SHP77 treated with DMSO at 0.1 percent for 48 hours (cell line): ENCODE results near the gene TEDC1.
A peak's percentile ranks its signal among the peaks of the same experiment; 100 is the strongest.

ENCODE experiments used
- DNase-seq: peaks from one replicate; lab custom pipeline; 2025; lab: John Stamatoyannopoulos, UW

TEDC1 gene

GRCh38 chr14:105484997-105485393 is 6.1 kb upstream of the TEDC1 start:
- DNase-seq: no peak

DNA sequence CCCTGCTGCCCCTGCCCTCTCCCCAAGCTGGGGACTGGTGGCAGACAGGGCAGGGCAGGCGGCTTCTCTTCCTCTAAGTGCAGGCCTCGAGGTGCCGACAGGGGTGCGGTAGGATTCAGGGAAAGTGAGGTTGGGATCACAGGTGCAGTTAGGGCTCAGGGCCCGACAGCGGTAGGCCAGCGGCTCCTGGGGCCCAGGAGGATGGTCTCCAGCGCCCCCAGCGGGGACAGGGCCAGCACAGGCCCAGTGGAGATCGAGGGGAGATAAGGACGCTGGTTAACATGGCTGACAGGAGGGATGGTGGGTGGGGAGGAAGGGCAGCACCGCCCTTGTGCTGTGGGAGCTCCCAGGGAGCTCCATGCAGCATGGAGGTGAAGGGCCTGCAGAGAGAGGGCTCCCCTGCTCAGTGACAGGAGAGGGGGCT is 5.3 kb upstream of the TEDC1 start:
- no peak for DNase-seq

DNA sequence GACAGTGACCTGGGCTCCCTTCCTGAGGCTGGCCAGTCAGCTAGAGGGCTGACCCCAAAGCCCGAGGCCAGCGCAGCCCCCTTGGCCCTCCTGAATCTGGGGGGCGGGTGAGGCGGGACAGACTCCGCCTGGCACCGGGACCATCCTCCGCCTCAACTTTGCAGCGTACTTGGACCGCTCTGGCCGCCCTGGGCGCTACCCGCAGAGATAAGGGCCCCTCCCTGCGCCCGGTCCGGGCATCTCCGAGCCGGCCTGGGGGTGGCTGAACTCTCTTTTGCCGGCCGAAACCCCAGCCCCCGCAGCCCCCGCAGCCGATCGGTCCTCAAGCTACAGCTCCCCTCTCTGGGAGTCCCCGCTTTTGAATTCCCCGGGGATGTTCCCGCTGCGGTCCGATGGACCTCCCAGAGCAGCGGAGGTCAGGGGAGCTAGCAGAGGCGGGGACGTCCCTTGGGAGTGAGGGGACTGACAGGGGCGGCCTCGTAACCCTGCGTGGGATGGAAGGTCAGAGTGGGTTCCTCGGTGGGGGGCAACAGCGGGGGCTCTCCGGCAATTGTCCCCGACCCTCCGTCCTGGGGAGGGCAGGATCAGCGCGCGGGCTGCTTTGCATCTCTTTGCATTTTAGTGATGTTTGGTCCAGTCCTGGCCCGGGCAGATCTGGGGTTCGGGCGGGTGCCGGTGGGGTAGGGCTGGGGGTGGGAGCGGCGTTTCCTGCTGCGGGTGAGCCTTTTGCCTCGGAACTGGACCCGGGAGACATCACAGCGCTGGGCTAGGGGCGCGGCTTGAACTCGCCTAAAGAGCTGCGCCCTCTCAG is 4.7 kb upstream of the TEDC1 start, which contains the start of gene CRIP1:
Gene CRIP1 (plus strand): TSS at position 724 of the 811 bp plus-strand sequence. CDS start 374 bp downstream, outside the sequence.
- no peak for DNase-seq

DNA sequence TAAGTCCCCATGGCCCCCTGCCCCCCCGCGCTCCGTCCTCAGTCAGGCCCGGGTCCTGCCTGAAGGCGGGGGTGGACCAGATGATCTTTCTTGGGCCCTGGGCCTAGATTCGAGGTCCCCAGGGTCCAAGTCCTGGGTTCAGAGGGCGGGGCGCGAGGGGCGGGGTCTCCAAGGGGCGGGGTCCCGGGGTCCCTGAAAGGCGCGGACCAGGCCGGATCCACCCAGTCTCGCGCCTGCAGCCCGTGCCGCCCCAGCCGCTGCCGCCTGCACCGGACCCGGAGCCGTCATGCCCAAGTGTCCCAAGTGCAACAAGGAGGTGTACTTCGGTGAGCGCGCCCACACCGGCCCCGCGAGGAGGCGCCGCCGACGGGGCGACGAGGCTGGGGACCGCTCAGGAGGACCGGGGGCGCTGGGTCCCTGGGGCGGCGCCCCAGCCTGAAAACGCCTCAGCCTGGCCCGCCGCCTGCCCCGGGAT is 4.0 kb upstream of the TEDC1 start:
- DNase-seq: no peak

GRCh38 chr14:105487449-105487985 is 3.5 kb upstream of the TEDC1 start:
- no peak for DNase-seq

GRCh38 chr14:105487986-105488777 is 2.9 kb upstream of the TEDC1 start:
- no peak for DNase-seq

DNA sequence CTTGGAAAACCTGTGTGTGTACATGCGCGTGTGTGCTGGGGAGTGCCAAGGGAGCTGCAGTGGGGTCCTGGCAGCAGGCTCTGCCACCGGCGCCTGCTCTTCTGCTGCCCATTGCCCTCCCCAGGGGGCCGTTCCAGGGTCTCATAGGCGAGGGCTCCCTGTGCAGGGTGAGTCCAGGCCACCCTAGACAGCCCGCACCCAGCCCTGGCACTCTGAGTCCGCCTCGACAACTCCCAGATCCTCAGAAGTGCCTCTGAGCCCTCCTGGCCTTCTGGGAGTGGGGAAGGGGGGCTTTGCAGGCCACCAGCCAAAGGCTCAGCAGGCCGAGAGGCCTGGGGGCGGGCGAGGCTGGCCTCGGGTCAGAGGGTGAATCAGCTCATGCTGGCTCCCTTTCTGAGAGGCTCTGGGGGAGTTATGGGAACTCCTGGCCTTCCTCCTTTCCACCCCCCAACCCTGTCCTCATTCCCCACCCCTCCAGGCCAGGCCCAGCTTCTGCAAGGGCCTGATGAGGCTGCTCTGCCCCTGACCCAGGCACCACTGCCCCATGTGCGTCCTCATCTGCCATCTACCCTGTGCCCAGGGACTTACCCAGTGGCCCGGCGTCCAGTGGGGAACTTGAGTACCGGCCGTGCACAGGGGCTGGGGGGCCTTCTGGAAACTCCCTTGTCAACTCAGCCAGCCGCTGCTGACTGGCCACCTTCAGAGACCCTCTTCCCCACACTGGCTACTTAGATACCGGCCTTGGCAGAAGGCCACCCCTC is 2.1 kb upstream of the TEDC1 start:
- DNase-seq: no peak

GRCh38 chr14:105489542-105490266 is 1.3 kb upstream of the TEDC1 start:
- DNase-seq: peak; percentile 65

GRCh38 chr14:105490267-105490571 is 827 bp upstream of the TEDC1 start:
- no peak for DNase-seq

GRCh38 chr14:105491366-105491973 is 424 bp downstream of the TEDC1 start:
- DNase-seq: no peak

GRCh38 chr14:105492031-105492970 is 1.3 kb downstream of the TEDC1 start:
- no peak for DNase-seq

DNA sequence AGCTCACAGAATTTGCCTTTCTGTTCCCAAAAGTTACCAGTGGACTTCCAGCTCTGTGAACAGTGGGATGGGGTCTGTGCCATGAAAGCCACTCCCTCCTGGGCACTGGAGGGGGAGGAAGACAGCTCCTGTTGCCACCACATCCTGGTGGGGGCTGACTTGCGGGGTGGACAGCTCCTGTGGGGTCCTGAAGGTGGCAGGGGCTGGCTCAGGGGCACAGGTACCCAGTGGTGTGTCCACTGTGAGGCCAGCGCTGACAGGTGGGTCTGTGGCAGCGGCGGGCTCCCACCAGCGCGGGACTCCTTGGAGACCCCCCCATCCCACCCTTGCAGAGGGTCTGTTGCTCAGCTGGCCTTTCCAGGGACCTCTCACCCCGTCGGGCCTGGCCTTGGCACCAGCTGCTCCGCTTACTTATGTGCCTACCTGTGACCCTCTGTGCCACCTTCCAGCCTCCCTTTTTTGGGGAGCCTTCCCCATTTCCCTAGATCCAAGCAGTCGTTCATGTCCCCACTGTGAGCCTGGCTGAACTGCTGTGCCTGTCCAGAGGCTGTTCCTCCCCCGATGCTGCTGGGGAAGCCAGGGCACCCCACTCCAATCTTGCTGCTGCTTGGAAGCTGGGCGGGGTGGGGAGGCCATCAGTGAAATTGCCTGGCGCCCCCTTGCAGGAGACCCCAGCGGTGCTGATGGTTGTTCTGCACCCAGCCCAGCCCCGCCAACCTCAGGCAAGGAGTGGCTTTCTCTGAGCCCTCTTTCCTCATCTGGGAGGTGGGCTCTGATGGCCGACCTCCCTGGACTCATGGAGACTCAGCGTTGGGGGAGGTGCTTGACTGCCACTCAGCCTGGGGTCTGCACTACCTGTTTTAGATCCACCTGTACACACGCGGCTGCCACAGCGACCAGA is 2.2 kb downstream of the TEDC1 start:
- DNase-seq: no peak

GRCh38 chr14:105493921-105494605 is 3.0 kb downstream of the TEDC1 start:
- DNase-seq: no peak

DNA sequence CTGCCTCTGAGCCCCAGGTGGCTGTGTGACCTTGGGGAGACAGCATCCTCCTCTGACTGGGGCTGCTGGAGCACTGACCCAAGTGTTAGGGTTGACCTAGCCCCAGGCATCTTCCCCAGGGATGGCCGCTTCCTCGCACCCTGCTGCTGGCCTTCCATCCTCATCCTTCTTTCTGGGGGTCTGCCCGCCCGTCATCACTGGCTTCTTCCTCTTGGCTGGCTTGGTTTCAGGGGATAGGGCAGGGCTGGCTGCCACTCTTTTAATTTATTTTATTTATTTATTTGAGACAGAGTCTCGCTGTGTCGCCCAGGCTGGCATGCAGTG is 3.5 kb downstream of the TEDC1 start:
- no peak for DNase-seq

DNA sequence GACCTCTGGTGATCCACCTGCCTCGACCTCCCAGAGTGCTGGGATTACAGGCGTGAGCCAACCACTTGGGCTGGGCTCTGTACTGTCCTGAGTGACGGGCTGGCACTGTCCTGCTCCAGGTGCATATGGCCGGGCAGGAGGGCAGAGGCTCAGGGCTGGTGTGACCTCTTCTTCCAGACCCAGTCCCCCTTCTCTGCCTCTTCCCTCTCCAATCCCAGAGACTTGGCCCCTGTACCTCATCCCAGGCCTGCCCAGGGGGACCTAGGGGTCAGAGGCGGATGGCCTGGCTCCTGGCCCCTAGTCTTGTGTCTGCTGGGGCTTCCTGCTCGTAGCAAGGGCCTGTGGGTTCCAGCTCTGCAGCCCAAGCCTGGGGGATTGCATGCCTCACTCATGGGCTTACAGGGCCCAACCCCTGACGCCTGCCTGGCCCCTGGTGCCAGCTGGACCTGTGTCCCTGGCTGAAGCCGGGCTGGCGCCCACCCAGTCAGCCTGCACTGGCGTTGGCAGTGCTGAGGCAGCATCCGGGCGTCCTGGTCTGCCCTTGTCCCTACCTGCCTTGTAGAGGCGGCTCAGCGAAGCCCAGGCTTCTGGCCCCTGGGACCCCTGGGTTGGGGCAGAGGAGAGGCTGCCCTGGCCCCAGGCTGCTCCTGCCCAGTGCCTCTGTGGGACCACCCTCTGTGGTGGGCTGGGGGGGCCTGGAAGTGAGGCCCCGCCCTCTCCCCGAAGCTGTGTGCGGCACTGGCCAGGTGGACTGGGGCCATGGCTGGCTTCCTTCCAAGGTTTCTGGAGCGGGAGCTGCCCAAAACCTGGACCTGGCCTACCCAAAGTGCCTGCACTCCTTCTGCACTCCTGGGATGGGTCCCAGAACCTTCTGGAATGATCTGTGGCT is 4.3 kb downstream of the TEDC1 start:
- no peak for DNase-seq

DNA sequence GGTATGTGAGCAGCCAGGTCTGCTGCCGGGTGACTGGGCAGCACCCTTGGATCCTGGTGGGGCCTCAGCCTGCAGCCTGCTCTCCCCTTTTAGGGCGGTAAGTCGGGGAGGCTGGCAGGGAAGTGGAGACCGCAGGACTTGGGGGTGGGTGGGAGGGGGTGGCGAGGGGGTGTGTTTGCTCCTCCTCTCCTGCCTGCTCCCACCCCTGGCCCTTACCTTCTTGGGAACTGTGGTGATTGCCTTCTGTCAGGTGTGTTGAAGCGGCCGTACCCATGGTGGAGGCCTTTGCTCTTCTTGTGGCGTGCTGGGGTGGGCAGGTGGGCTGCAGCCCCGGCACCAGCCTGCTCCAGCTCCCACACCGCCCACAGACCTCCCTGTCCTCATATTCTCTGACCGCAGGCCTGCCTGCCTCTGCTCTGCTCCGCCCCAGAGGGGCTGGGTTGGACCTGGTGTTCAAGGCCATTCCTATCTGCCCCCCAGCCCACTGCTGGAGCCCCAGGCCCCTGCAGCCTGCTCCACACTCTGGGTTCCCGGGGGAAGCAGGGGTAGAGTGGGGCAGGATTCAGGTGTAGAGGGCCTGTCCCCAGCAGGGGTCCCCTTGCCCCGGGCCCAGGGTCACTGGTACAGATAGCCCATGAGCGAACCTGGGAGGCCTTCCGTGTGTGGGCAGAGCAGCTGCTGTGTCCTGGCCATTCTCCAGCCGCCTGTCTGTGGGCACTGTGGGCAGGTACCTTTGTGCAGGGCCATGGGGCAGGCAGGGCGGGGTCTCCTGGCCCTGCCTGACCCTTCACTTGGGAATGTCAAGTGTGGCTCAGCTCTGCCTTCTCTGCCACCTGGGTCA is 5.2 kb downstream of the TEDC1 start:
- DNase-seq: no peak
